SU-DHL-6 (cell line): ENCODE measurements around the gene ARHGAP4.

ENCODE experiments used
- CTCF ChIP-seq: fragments of 200-600 bp; sonication (generic); IDR thresholded peaks from one replicate; pipeline ENCODE4 v1.5.1; 2017; ENCODE audit warnings: antibody characterized with exemption, mild to moderate bottlenecking, low read length, moderate library complexity; ENCODE audit not compliant: insufficient read depth, poor library complexity, severe bottlenecking
- EZH2phosphoT487 ChIP-seq: fragments of 200-600 bp; sonication (generic), shearing (Covaris generic); conservative IDR thresholded peaks from 2 replicates; pipeline ENCODE4 v1.6.1; 2018; ENCODE audit warnings: mild to moderate bottlenecking, antibody characterized with exemption, low read length, moderate library complexity, mixed read lengths

GRCh38 chrX:153897899-153898298 is 28.2 kb downstream of the ARHGAP4 start:
- TF ChIP-seq CTCF (no peak), EZH2phosphoT487 (no peak)
